A549 (cell line): ENCODE measurements around the gene TCERG1L. TPM values are rescaled to one million over a fixed set of nuclear protein-coding genes. Genes with fewer than 3 reads are reported as not detected.

ENCODE experiments used
- ATAC-seq, 2 experiments: fragments of 200-7000 bp in 1 of 2; fragments of >200 bp in 1 of 2; cut with Nextera tagmentation in 1 of 2; cut with Tn5 transposase in 1 of 2; 3 replicates each; pipeline versions ENCODE4 v1.8.0 to v1.9.1; 2018 to 2020; ENCODE audit warnings: mild to moderate bottlenecking in 1 of 2, moderate library complexity in 1 of 2
- CTCF ChIA-PET: fragments of 300-600 bp; sonication (Branson Sonifier 250); formaldehyde crosslinking; extraction: SDS; loops from one replicate; lab custom pipeline; 2021; ENCODE audit warnings: antibody characterized with exemption, inconsistent platforms; lab: Yijun Ruan, JAX
- POLR2A ChIA-PET: fragments of 350-600 bp; formaldehyde crosslinking; extraction: SDS; loops from one replicate; lab custom pipeline; 2021; ENCODE audit warnings: antibody characterized with exemption, inconsistent platforms; lab: Yijun Ruan, JAX
- DNase-seq, 2 experiments: peaks; one replicate each; pipeline versions ENCODE4 v3.0.0 to v3.0.0-alpha.2; 2011 to 2016; ENCODE audit warnings: low read depth in 1 of 2, low spot score in 1 of 2
- FAIRE-seq: peaks from 2 replicates; lab custom pipeline; 2011; peaks lifted over from hg19 to GRCh38; lab: Jason Lieb, UNC
- H3K27ac ChIP-seq, 2 experiments: fragments of >200 bp; sonication (Bioruptor Twin); formaldehyde crosslinking; 3 replicates each; pipeline ENCODE4 v1.5.1; 2016 to 2017
- H3K4me1 ChIP-seq: fragments of >200 bp; sonication (Bioruptor Twin); formaldehyde crosslinking; 3 replicates; pipeline ENCODE4 v1.6.1; 2016
- H3K4me2 ChIP-seq: fragments of >200 bp; sonication (Bioruptor Twin); formaldehyde crosslinking; 3 replicates; pipeline ENCODE4 v1.6.1; 2016
- H3K4me3 ChIP-seq: fragments of >200 bp; sonication (Bioruptor Twin); formaldehyde crosslinking; 3 replicates; pipeline ENCODE4 v1.5.1; 2016
- H3K9me3 ChIP-seq: fragments of >200 bp; sonication (Bioruptor Twin); formaldehyde crosslinking; 3 replicates; pipeline ENCODE4 v1.6.1; 2016
- CBX2 ChIP-seq: fragments of 200-600 bp; sonication (generic); IDR thresholded peaks from 2 replicates; pipeline ENCODE4 v1.6.1; 2016; ENCODE audit warnings: low read depth, mild to moderate bottlenecking, borderline replicate concordance
- EHF ChIP-seq: fragments of 250-450 bp; sonication (Bioruptor Pico); IDR thresholded peaks from 2 replicates; pipeline ENCODE4 v1.5.0; 2020; ENCODE audit warnings: mild to moderate bottlenecking
- EHMT2 ChIP-seq: fragments of 200-600 bp; sonication (generic); IDR thresholded peaks from 2 replicates; pipeline ENCODE4 v1.6.1; 2016; ENCODE audit warnings: antibody characterized with exemption, low read depth, mild to moderate bottlenecking, moderate library complexity
- FOSB ChIP-seq: fragments of 250-450 bp; sonication (Bioruptor Pico); IDR thresholded peaks from 2 replicates; pipeline ENCODE4 v1.5.0; 2020; ENCODE audit warnings: mild to moderate bottlenecking, moderate library complexity
- GATA3 ChIP-seq: IDR thresholded peaks from 2 replicates; pipeline ENCODE4 v1.6.1; 2012; ENCODE audit warnings: borderline replicate concordance
- HEYL ChIP-seq: fragments of 250-450 bp; sonication (Bioruptor Pico); IDR thresholded peaks from 2 replicates; pipeline ENCODE4 v1.8.0; 2021; ENCODE audit warnings: mild to moderate bottlenecking, moderate library complexity
- HOXA7 ChIP-seq: fragments of 250-450 bp; sonication (Bioruptor Pico); IDR thresholded peaks from 2 replicates; pipeline ENCODE4 v1.5.0; 2020; ENCODE audit warnings: mild to moderate bottlenecking, moderate library complexity
- JUN ChIP-seq, 2 experiments: fragments of >200 bp; sonication (Bioruptor Twin); formaldehyde crosslinking; IDR thresholded peaks; 2 replicates in 1 of 2; 3 replicates in 1 of 2; pipeline ENCODE4 v1.6.1; 2016 to 2017
- MAFK ChIP-seq: fragments of 450-650 bp; IDR thresholded peaks from 2 replicates; pipeline ENCODE4 v1.6.1; 2014; ENCODE audit not compliant: partially characterized antibody
- NR3C1 ChIP-seq: fragments of >200 bp; sonication (Bioruptor Twin); formaldehyde crosslinking; IDR thresholded peaks from 3 replicates; pipeline ENCODE4 v1.6.1; 2017
- RAD21 ChIP-seq, 2 experiments: fragments of >200 bp in 1 of 2; sonication (Bioruptor Twin) in 1 of 2; formaldehyde crosslinking in 1 of 2; IDR thresholded peaks in 1 of 2; conservative IDR thresholded peaks in 1 of 2; 2 replicates in 1 of 2; 3 replicates in 1 of 2; pipeline ENCODE4 v1.6.1; 2012 to 2018; ENCODE audit warnings: inconsistent platforms in 1 of 2
- RFX5 ChIP-seq: fragments of 450-650 bp; IDR thresholded peaks from 2 replicates; pipeline ENCODE4 v1.7.1; 2014; ENCODE audit warnings: antibody characterized with exemption, mild to moderate bottlenecking, moderate library complexity
- RNF2 ChIP-seq: fragments of 200-600 bp; sonication (generic); IDR thresholded peaks from 2 replicates; pipeline ENCODE4 v1.6.1; 2016; ENCODE audit warnings: low read depth, mild to moderate bottlenecking, antibody characterized with exemption, moderate library complexity, borderline replicate concordance
- TFCP2L1 ChIP-seq: fragments of 250-450 bp; sonication (Bioruptor Pico); IDR thresholded peaks from 2 replicates; pipeline ENCODE4 v1.5.0; 2021; ENCODE audit warnings: mild to moderate bottlenecking
- ZNF302 ChIP-seq: fragments of 250-450 bp; sonication (Bioruptor Pico); IDR thresholded peaks from 2 replicates; pipeline ENCODE4 v1.9.0; 2021; ENCODE audit warnings: inconsistent platforms, mild to moderate bottlenecking, moderate library complexity
- WGBS: methylation state at CpG from one replicate; pipeline ENCODE4 v1.1.6; 2017; ENCODE audit errors: missing lambda C conversion rate; 5-methylcytosine and 5-hydroxymethylcytosine counted together
- polyA plus RNA-seq, 4 experiments: library from polyadenylated mRNA; depleted of rRNA in 3 of 4; stranded (reverse); fragments of >200 nt; fragmentation: RNase III in 1 of 4; extraction: RNeasy Plus Mini Kit Qiagen cat#74134 plus additional on column Dnase treatment in 1 of 4; gene quantifications; 2 replicates in 3 of 4; 3 replicates in 1 of 4; pipeline ENCODE4 v1.2.3, GENCODE V29; 2011 to 2017
- TF ChIP-seq, protein P1 (sequence below): fragments of 450-650 bp; IDR thresholded peaks from 2 replicates; pipeline ENCODE4 v1.6.1; 2014; ENCODE audit warnings: antibody characterized with exemption
- TF ChIP-seq, protein P2 (sequence below): fragments of >200 bp; sonication (Bioruptor Twin); formaldehyde crosslinking; IDR thresholded peaks from 2 replicates; pipeline ENCODE4 v1.6.1; 2016
- TF ChIP-seq, protein P3 (sequence below): fragments of 250-450 bp; sonication (Bioruptor Pico); IDR thresholded peaks from 2 replicates; pipeline ENCODE4 v1.5.0; 2020; ENCODE audit warnings: low read depth, mild to moderate bottlenecking, moderate library complexity
- TF ChIP-seq, protein P4 (sequence below): IDR thresholded peaks from 2 replicates; pipeline ENCODE4 v1.6.1; 2012
- TF ChIP-seq, protein P5 (sequence below): fragments of 250-450 bp; sonication (Bioruptor Pico); IDR thresholded peaks from 2 replicates; pipeline ENCODE4 v1.5.0; 2021; ENCODE audit warnings: mild to moderate bottlenecking, moderate library complexity, borderline replicate concordance
- TF ChIP-seq, protein P6 (sequence below): fragments of >200 bp; sonication (Bioruptor Twin); formaldehyde crosslinking; IDR thresholded peaks from 3 replicates; pipeline ENCODE4 v1.5.1; 2016

TCERG1L gene
- polyA plus RNA-seq, 2 of the 4 experiments (the other 2 are of a cell fraction): not detected

DNA sequence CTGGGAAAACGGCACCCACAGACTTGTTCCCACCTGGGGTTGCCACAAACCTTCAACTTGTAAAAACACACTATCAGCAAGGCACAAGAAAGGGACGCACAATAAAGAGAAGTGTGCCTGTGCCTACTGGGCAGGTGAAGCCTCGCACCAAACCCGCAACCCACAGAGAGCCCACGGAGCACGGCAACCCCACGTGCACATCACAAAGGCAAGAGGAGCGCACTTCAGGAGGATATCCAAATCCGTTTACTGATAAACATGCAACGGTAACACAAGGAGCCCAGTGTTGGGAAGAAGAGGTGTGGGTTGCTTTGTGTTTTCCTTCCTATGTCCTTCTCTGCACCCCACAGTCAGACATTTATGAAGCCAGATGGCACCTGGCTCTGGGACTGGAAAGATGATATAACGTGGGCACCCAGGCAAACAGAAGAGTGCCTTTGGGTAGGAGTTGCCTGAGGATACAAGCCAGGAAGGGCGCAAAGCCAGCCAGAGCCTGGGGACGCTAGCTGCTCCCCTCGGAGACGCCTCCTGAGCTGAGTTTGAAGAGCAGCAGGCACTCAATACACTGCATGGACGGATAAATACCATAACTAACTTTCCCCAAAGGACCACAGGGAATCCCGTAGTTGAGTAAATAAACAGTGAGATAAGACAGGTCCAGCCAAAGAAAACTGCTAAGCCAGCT is 41.6 kb downstream of the TCERG1L start:
- H3K9me3 ChIP-seq: no peaks in the 10 kb centered on the region
- no peak overlapping the region for H3K4me2 ChIP-seq
- CTCF ChIA-PET: no interaction called here
- FAIRE-seq (no peak), DNase-seq (no peak), ATAC-seq (no peak)
- POLR2A ChIA-PET: no interaction called here
- 3% methylated on average over 17 of the region's 17 CpGs for WGBS
- H3K27ac ChIP-seq: no peak overlapping the region
- TF ChIP-seq CBX2 (no peak), GATA3 (no peak), ZNF302 (no peak), NR3C1 (no peak), RAD21 (conservative IDR thresholded peaks at IDR 0.05 in 1 of 2, IDR thresholded peaks at IDR 0.05 in 1 of 2) (no peak)
- TF ChIP-seq, protein P1, sequence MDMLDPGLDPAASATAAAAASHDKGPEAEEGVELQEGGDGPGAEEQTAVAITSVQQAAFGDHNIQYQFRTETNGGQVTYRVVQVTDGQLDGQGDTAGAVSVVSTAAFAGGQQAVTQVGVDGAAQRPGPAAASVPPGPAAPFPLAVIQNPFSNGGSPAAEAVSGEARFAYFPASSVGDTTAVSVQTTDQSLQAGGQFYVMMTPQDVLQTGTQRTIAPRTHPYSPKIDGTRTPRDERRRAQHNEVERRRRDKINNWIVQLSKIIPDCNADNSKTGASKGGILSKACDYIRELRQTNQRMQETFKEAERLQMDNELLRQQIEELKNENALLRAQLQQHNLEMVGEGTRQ: no peak
- TF ChIP-seq, protein P2, sequence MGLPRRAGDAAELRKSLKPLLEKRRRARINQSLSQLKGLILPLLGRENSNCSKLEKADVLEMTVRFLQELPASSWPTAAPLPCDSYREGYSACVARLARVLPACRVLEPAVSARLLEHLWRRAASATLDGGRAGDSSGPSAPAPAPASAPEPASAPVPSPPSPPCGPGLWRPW: no peak
- TF ChIP-seq, protein P3, sequence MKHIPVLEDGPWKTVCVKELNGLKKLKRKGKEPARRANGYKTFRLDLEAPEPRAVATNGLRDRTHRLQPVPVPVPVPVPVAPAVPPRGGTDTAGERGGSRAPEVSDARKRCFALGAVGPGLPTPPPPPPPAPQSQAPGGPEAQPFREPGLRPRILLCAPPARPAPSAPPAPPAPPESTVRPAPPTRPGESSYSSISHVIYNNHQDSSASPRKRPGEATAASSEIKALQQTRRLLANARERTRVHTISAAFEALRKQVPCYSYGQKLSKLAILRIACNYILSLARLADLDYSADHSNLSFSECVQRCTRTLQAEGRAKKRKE: no peak
- H3K4me1 ChIP-seq: no peaks in the 10 kb centered on the region
- no peak overlapping the region for H3K4me3 ChIP-seq

DNA sequence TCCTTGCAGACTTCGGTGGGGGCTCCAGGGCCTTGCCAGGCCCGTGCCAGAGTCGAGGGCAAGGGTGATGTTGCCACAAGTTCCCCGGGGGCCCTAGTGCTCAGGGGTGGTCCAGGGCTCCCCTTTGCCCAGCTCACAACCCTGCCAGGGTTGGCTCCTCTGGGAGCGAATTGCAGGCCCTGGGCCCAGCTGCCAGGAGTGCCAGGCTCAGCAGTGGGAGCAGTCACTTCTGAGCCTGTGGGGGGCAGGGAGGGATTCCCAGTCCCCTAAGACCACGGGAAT is 43.8 kb downstream of the TCERG1L start:
- CTCF ChIA-PET: no interaction called here
- TF ChIP-seq, protein P3: no peak
- no peak for TF ChIP-seq TFCP2L1 (CRISPR knock-in tag)
- POLR2A ChIA-PET: no interaction called here
- FAIRE-seq: no peak
- no peak for ATAC-seq
- no peaks in the 10 kb centered on the region for H3K4me1 ChIP-seq
- no peak overlapping the region for H3K4me2 ChIP-seq
- no peaks in the 10 kb centered on the region for H3K9me3 ChIP-seq
- no peak overlapping the region for H3K27ac ChIP-seq
- no peak overlapping the region for H3K4me3 ChIP-seq
- 20% methylated on average over 1 of the region's 6 CpGs for WGBS
- no peak for DNase-seq

DNA sequence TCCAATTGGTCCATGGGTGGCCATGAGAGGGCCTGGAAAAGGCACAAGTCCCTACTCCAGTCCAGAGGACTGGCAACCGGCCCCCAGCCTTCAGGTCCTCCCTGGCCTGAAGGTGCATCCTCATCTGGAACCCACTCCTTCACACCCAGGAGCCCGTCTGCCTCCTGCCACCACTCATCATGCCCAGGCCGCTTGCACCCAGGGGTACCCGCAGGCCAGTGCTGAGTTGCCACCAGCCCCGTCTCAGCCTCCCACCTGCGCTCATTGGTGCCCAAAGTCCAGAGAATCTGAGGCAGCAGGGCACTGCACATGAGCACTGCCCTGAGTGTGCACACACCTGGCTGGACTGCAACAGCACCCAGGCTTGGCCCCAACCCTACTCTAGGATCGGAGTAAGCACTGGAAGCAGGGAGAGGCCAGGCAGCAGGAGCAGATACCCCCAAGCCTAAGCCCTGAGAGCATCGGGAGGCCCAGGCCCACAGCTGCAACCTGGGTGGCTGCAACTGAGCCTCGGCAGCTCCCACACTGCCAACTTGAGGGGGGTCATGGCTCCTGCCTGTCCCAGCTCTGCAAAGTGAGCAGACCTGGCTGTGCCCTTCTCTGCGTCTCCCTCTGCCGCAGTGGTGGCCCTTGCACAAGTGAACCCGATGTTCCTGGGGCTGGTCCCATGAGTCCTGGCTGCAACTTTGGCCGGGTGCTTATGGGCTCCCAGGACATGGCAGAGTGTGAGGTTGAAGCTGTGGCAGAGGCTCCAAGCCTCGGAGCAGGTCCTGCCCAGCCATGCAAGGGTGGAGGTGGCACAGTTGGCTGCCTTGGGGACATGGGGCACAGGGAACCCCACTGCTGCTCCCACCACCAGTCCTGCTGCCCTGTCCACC is 44.3 kb downstream of the TCERG1L start:
- CTCF ChIA-PET: interaction anchor here (0.6 kb wide), 1 partner anchor 1282 kb away, joined by 3 read pairs; no protein-coding TSS in a partner anchor
- no peak overlapping the region for H3K4me3 ChIP-seq
- no peak for ATAC-seq
- no peak overlapping the region for H3K27ac ChIP-seq
- DNase-seq: no peak
- FAIRE-seq: no peak
- no peak overlapping the region for H3K4me2 ChIP-seq
- POLR2A ChIA-PET: no interaction called here
- WGBS: 19% methylated on average over 6 of the region's 14 CpGs
- TF ChIP-seq, protein P4, sequence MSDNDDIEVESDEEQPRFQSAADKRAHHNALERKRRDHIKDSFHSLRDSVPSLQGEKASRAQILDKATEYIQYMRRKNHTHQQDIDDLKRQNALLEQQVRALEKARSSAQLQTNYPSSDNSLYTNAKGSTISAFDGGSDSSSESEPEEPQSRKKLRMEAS: no peak
- TF ChIP-seq MAFK: no peak
- no peak for TF ChIP-seq RNF2
- no peak for TF ChIP-seq FOSB (CRISPR knock-in tag)
- H3K9me3 ChIP-seq: no peaks in the 10 kb centered on the region
- H3K4me1 ChIP-seq: no peaks in the 10 kb centered on the region

DNA sequence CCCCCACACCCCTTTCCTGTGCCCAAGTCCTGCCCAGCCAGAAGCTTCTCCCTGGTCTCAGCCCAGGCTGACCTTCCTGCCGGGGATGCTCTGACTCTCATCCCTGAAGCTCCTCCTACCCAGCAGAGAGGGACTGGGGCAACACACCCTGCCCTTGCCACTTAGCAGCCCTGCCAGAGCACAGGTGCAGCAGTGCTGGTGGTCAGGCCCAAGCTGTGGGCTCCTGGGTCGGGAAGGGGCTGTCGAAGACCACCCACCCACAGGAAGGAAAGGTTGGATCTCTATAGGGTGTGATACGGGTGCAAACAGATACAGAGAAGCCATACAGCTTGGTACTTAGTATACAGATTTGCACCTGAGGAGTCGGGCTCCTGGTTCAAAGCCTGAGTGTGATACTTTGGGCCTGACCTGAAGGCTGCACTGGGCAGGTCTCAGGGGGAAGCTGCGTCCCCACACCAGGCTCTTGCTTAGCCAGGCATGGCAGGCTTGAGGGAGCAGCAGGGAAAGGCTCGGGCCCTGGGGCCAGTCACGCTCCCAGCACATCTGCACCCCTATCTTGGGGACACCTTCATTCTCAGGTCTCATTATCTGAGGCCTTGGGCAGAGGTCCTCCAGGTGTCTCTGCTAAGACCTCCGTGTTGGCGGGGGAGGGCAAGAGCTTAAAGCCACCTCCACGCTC is 47.3 kb downstream of the TCERG1L start:
- ChIA-PET CTCF (no interaction called here), POLR2A (no interaction called here)
- Histone ChIP-seq H3K4me2 (no peak overlapping the region), H3K4me3 (no peak overlapping the region), H3K27ac (no peak overlapping the region), H3K4me1 (no peaks in the 10 kb centered on the region), H3K9me3 (no peaks in the 10 kb centered on the region)
- DNase-seq (no peak), ATAC-seq (no peak), FAIRE-seq (no peak)
- 7% methylated on average over 9 of the region's 11 CpGs for WGBS
- TF ChIP-seq, protein P5, sequence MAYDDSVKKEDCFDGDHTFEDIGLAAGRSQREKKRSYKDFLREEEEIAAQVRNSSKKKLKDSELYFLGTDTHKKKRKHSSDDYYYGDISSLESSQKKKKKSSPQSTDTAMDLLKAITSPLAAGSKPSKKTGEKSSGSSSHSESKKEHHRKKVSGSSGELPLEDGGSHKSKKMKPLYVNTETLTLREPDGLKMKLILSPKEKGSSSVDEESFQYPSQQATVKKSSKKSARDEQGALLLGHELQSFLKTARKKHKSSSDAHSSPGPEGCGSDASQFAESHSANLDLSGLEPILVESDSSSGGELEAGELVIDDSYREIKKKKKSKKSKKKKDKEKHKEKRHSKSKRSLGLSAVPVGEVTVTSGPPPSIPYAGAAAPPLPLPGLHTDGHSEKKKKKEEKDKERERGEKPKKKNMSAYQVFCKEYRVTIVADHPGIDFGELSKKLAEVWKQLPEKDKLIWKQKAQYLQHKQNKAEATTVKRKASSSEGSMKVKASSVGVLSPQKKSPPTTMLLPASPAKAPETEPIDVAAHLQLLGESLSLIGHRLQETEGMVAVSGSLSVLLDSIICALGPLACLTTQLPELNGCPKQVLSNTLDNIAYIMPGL (CRISPR knock-in tag): no peak
- TF ChIP-seq JUN (IDR thresholded peaks at IDR 0.05): no peak
- no peak for TF ChIP-seq RFX5
- TF ChIP-seq EHF (CRISPR knock-in tag): no peak
- no peak for TF ChIP-seq HEYL
- no peak for TF ChIP-seq HOXA7 (CRISPR knock-in tag)
- no peak for TF ChIP-seq EHMT2
- no peak for TF ChIP-seq CBX2
- TF ChIP-seq, protein P6, sequence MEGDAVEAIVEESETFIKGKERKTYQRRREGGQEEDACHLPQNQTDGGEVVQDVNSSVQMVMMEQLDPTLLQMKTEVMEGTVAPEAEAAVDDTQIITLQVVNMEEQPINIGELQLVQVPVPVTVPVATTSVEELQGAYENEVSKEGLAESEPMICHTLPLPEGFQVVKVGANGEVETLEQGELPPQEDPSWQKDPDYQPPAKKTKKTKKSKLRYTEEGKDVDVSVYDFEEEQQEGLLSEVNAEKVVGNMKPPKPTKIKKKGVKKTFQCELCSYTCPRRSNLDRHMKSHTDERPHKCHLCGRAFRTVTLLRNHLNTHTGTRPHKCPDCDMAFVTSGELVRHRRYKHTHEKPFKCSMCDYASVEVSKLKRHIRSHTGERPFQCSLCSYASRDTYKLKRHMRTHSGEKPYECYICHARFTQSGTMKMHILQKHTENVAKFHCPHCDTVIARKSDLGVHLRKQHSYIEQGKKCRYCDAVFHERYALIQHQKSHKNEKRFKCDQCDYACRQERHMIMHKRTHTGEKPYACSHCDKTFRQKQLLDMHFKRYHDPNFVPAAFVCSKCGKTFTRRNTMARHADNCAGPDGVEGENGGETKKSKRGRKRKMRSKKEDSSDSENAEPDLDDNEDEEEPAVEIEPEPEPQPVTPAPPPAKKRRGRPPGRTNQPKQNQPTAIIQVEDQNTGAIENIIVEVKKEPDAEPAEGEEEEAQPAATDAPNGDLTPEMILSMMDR: no peak
